A549 (cell line): ENCODE measurements around the gene PIGC.

Source experiments
- CEBPB ChIP-seq, 2 experiments: fragments of >200 bp in 1 of 2; sonication (Bioruptor Twin) in 1 of 2; formaldehyde crosslinking in 1 of 2; IDR thresholded peaks; 2 replicates each; pipeline ENCODE4 v1.6.1; 2012 to 2016
- CTCF ChIP-seq: fragments of >200 bp; sonication (Bioruptor Twin); formaldehyde crosslinking; IDR thresholded peaks from 3 replicates; pipeline ENCODE4 v1.5.1; 2016
- EP300 ChIP-seq, 2 experiments: fragments of >200 bp; sonication (Bioruptor Twin); formaldehyde crosslinking; IDR thresholded peaks; 2 replicates in 1 of 2; 3 replicates in 1 of 2; pipeline ENCODE4 v1.6.1; 2016 to 2017
- HOXA7 ChIP-seq: fragments of 250-450 bp; sonication (Bioruptor Pico); IDR thresholded peaks from 2 replicates; pipeline ENCODE4 v1.5.0; 2020; ENCODE audit warnings: mild to moderate bottlenecking, moderate library complexity
- KDM5A ChIP-seq: fragments of 200-600 bp; sonication (generic); IDR thresholded peaks from 2 replicates; pipeline ENCODE4 v1.6.1; 2016; ENCODE audit warnings: antibody characterized with exemption, mild to moderate bottlenecking
- MAX ChIP-seq: IDR thresholded peaks from 2 replicates; pipeline ENCODE4 v1.6.1; 2012
- PHF8 ChIP-seq: fragments of 200-600 bp; sonication (generic); IDR thresholded peaks from 2 replicates; pipeline ENCODE4 v1.6.1; 2016; ENCODE audit warnings: low read depth, mild to moderate bottlenecking, antibody characterized with exemption, moderate library complexity, borderline replicate concordance
- POLR2A ChIP-seq: IDR thresholded peaks from 2 replicates; pipeline ENCODE4 v1.6.1; 2012; ENCODE audit warnings: mild to moderate bottlenecking, low read length
- RFX5 ChIP-seq: fragments of 450-650 bp; IDR thresholded peaks from 2 replicates; pipeline ENCODE4 v1.7.1; 2014; ENCODE audit warnings: antibody characterized with exemption, mild to moderate bottlenecking, moderate library complexity

- TF ChIP-seq CTCF (no peak), POLR2A (no peak), PHF8 (no peak), HOXA7 (CRISPR knock-in tag) (no peak), KDM5A (no peak), EP300 (IDR thresholded peaks at IDR 0.05) (no peak), CEBPB (IDR thresholded peaks at IDR 0.05) (no peak), MAX (no peak), RFX5 (no peak)
Observed at GRCh38 chr1:172480431-172480830, 36.6 kb upstream of the PIGC start.
